SK-N-SH treated with all-trans-retinoic acid at 6 μM for 48 hours (cell line): ENCODE results near the gene RPGRIP1.

Source experiments
- ATAC-seq: fragments of 200-7000 bp; cut with Tn5 transposase; 3 replicates; pipeline ENCODE4 v1.9.1; 2020; ENCODE audit warnings: mild to moderate bottlenecking, moderate library complexity
- ARNTL ChIP-seq: fragments of 450-650 bp; formaldehyde crosslinking; IDR thresholded peaks from 2 replicates; pipeline ENCODE4 v1.5.0; 2020; ENCODE audit warnings: low read depth, mild to moderate bottlenecking, moderate library complexity, borderline replicate concordance
- BACH2 ChIP-seq: fragments of 250-450 bp; sonication (Bioruptor Pico); IDR thresholded peaks from 2 replicates; pipeline ENCODE4 v1.9.0; 2021; ENCODE audit warnings: mild to moderate bottlenecking, borderline replicate concordance
- CREB5 ChIP-seq: fragments of 250-450 bp; sonication (Bioruptor Pico); IDR thresholded peaks from 2 replicates; pipeline ENCODE4 v1.5.1; 2020; ENCODE audit warnings: low read depth, mild to moderate bottlenecking, moderate library complexity
- CSDC2 ChIP-seq: fragments of 250-450 bp; sonication (Bioruptor Pico); IDR thresholded peaks from 2 replicates; pipeline ENCODE4 v1.5.0; 2020; ENCODE audit warnings: mild to moderate bottlenecking, moderate library complexity
- CSRNP3 ChIP-seq: fragments of 250-450 bp; sonication (Bioruptor Pico); IDR thresholded peaks from 2 replicates; pipeline ENCODE4 v1.5.1; 2021; ENCODE audit warnings: mild to moderate bottlenecking, moderate library complexity
- ESRRG ChIP-seq: fragments of 250-450 bp; sonication (Bioruptor Pico); IDR thresholded peaks from 2 replicates; pipeline ENCODE4 v1.6.1; 2021; ENCODE audit warnings: mild to moderate bottlenecking
- GLIS3 ChIP-seq: fragments of 250-450 bp; sonication (Bioruptor Pico); IDR thresholded peaks from 2 replicates; pipeline ENCODE4 v1.5.0; 2020; ENCODE audit warnings: mild to moderate bottlenecking, moderate library complexity
- ISL1 ChIP-seq: fragments of 250-450 bp; sonication (Bioruptor Pico); IDR thresholded peaks from 2 replicates; pipeline ENCODE4 v2.1.2; 2022; ENCODE audit warnings: mild to moderate bottlenecking, moderate library complexity
- OSR1 ChIP-seq: fragments of 250-450 bp; sonication (Bioruptor Pico); IDR thresholded peaks from 2 replicates; pipeline ENCODE4 v1.8.0; 2022; ENCODE audit warnings: moderate library complexity, mild to moderate bottlenecking, inconsistent platforms
- PATZ1 ChIP-seq: fragments of 250-450 bp; sonication (Bioruptor Pico); IDR thresholded peaks from 2 replicates; pipeline ENCODE4 v1.8.0; 2020; ENCODE audit warnings: mild to moderate bottlenecking, moderate library complexity, borderline replicate concordance
- POU6F1 ChIP-seq: fragments of 250-450 bp; sonication (Bioruptor Pico); IDR thresholded peaks from 2 replicates; pipeline ENCODE4 v1.8.0; 2021; ENCODE audit warnings: low read depth, mild to moderate bottlenecking, moderate library complexity, borderline replicate concordance
- PPARA ChIP-seq: fragments of 250-450 bp; sonication (Bioruptor Pico); IDR thresholded peaks from 2 replicates; pipeline ENCODE4 v1.5.0; 2020; ENCODE audit warnings: mild to moderate bottlenecking, borderline replicate concordance
- RARB ChIP-seq: fragments of 250-450 bp; sonication (Bioruptor Pico); IDR thresholded peaks from 2 replicates; pipeline ENCODE4 v1.8.0; 2021; ENCODE audit warnings: mild to moderate bottlenecking, moderate library complexity
- SNAI2 ChIP-seq: fragments of 250-450 bp; sonication (Bioruptor Pico); IDR thresholded peaks from 2 replicates; pipeline ENCODE4 v1.5.0; 2020; ENCODE audit warnings: mild to moderate bottlenecking, moderate library complexity
- TCF4 ChIP-seq: fragments of 250-450 bp; sonication (Bioruptor Pico); IDR thresholded peaks from 2 replicates; pipeline ENCODE4 v1.8.0; 2021; ENCODE audit warnings: mild to moderate bottlenecking, moderate library complexity, borderline replicate concordance
- TOX ChIP-seq: fragments of 250-450 bp; sonication (Bioruptor Pico); IDR thresholded peaks from 2 replicates; pipeline ENCODE4 v1.8.0; 2021; ENCODE audit warnings: mild to moderate bottlenecking, moderate library complexity, borderline replicate concordance
- ZC3H10 ChIP-seq: fragments of 250-450 bp; sonication (Bioruptor Pico); IDR thresholded peaks from 2 replicates; pipeline ENCODE4 v1.5.1; 2021; ENCODE audit warnings: mild to moderate bottlenecking, moderate library complexity
- ZFP3 ChIP-seq: fragments of 250-450 bp; sonication (Bioruptor Pico); IDR thresholded peaks from 2 replicates; pipeline ENCODE4 v1.5.0; 2020; ENCODE audit warnings: mild to moderate bottlenecking, moderate library complexity
- ZFP30 ChIP-seq: fragments of 450-650 bp; formaldehyde crosslinking; IDR thresholded peaks from 2 replicates; pipeline ENCODE4 v1.5.0; 2022; ENCODE audit warnings: mild to moderate bottlenecking, moderate library complexity
- ZNF565 ChIP-seq: fragments of 450-650 bp; formaldehyde crosslinking; conservative IDR thresholded peaks from 2 replicates; pipeline ENCODE4 v1.5.0; 2020; ENCODE audit warnings: low read depth, mild to moderate bottlenecking, moderate library complexity
- ZNF70 ChIP-seq: fragments of 450-650 bp; formaldehyde crosslinking; IDR thresholded peaks from 2 replicates; pipeline ENCODE4 v1.5.0; 2020; ENCODE audit warnings: mild to moderate bottlenecking, moderate library complexity
- ZNF8 ChIP-seq: fragments of 450-650 bp; formaldehyde crosslinking; IDR thresholded peaks from 2 replicates; pipeline ENCODE4 v1.5.0; 2020; ENCODE audit warnings: mild to moderate bottlenecking, moderate library complexity

RPGRIP1 gene

GRCh38 chr14:21311614-21312013, 31.7 kb downstream of the RPGRIP1 start:
- TF ChIP-seq RARB (CRISPR knock-in tag) (no peak), TCF4 (no peak), ZFP3 (CRISPR knock-in tag) (no peak), OSR1 (CRISPR knock-in tag) (no peak), ISL1 (no peak), POU6F1 (CRISPR knock-in tag) (no peak), GLIS3 (no peak), PPARA (CRISPR knock-in tag) (no peak), PATZ1 (no peak), SNAI2 (CRISPR knock-in tag) (no peak), CREB5 (CRISPR knock-in tag) (no peak), TOX (no peak), ESRRG (CRISPR knock-in tag) (no peak)
- no peak for ATAC-seq

GRCh38 chr14:21313512-21313911, 33.6 kb downstream of the RPGRIP1 start:
- no peak for ATAC-seq
- TF ChIP-seq ARNTL (CRISPR knock-in tag) (no peak), TOX (no peak), ESRRG (CRISPR knock-in tag) (no peak), SNAI2 (CRISPR knock-in tag) (no peak), ISL1 (no peak), ZNF8 (CRISPR knock-in tag) (no peak), ZC3H10 (no peak), PATZ1 (no peak), ZNF70 (no peak), OSR1 (CRISPR knock-in tag) (no peak), BACH2 (CRISPR knock-in tag) (no peak), PPARA (CRISPR knock-in tag) (no peak), ZNF565 (CRISPR knock-in tag) (no peak), POU6F1 (CRISPR knock-in tag) (no peak), CSRNP3 (CRISPR knock-in tag) (no peak)

GRCh38 chr14:21317398-21317797, 37.5 kb downstream of the RPGRIP1 start:
- ATAC-seq: no peak
- TF ChIP-seq ZFP30 (no peak), RARB (CRISPR knock-in tag) (no peak), GLIS3 (no peak), POU6F1 (CRISPR knock-in tag) (no peak), CSRNP3 (CRISPR knock-in tag) (no peak), ZC3H10 (no peak), CSDC2 (CRISPR knock-in tag) (no peak), ZNF565 (CRISPR knock-in tag) (no peak), TCF4 (no peak), ZNF8 (CRISPR knock-in tag) (no peak), TOX (no peak)
